Measurements from ENCODE around the gene SNRPA1. TPM values are rescaled to one million over a fixed set of nuclear protein-coding genes. Genes with fewer than 3 reads are reported as not detected.

Gene SNRPA1
- total and polyA plus RNA-seq, 9 of the 15 experiments (the other 6 are each of a cell fraction or from before 2014, with no cell fraction given), result 62.7 to 245 (median 189) TPM

DNA sequence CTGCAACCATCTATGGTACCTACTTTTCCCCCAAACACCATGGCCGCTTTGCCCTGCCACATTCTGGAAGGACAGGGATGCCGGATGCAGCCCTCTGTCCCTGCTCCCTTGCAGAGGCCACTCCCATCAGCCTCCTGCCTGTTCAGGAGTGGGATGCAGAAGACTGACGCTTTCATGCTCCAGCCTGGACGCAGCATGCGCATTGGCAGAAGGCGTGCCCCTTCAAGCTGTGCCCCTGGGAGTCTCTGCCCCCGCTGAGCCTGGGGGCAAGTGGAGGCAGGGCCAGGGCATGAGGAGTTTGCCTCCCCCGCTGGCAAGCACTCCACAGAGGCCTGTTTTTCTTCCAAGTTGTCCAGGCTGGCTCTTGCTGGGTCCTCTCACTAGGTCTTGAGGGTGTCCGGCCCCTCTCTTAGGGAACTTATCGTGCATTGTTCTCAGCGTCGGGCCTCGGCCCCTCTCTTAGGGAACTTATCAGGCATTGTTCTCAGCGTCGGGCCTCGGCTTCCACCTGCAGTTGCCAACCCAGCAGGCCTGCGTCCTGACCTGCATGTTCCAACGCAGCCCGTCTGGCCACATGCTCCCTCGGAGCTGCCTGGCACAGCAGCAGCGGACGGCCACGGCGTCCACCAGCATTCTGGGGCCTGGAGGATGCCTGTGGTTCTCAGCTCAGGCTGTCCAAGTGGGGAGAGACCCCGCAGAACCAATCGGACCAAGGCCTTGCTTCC is 14.6 kb upstream of the SNRPA1 start (continued):
- TF ChIP-seq, protein P1, sequence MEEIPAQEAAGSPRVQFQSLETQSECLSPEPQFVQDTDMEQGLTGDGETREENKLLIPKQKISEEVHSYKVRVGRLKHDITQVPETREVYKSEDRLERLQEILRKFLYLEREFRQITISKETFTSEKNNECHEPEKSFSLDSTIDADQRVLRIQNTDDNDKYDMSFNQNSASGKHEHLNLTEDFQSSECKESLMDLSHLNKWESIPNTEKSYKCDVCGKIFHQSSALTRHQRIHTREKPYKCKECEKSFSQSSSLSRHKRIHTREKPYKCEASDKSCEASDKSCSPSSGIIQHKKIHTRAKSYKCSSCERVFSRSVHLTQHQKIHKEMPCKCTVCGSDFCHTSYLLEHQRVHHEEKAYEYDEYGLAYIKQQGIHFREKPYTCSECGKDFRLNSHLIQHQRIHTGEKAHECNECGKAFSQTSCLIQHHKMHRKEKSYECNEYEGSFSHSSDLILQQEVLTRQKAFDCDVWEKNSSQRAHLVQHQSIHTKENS (CRISPR knock-in tag; IDR thresholded peaks at IDR 0.05), result no peak
- no peak for TF ChIP-seq KAT8 (IDR thresholded peaks at IDR 0.05; ENCODE audit: low read depth)
- TF ChIP-seq, protein P2, sequence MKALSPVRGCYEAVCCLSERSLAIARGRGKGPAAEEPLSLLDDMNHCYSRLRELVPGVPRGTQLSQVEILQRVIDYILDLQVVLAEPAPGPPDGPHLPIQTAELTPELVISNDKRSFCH (CRISPR knock-in tag; IDR thresholded peaks at IDR 0.05), result no peak
- TF ChIP-seq, protein P2 (tag; IDR thresholded peaks at IDR 0.05), result no peak
- TF ChIP-seq, protein P3, sequence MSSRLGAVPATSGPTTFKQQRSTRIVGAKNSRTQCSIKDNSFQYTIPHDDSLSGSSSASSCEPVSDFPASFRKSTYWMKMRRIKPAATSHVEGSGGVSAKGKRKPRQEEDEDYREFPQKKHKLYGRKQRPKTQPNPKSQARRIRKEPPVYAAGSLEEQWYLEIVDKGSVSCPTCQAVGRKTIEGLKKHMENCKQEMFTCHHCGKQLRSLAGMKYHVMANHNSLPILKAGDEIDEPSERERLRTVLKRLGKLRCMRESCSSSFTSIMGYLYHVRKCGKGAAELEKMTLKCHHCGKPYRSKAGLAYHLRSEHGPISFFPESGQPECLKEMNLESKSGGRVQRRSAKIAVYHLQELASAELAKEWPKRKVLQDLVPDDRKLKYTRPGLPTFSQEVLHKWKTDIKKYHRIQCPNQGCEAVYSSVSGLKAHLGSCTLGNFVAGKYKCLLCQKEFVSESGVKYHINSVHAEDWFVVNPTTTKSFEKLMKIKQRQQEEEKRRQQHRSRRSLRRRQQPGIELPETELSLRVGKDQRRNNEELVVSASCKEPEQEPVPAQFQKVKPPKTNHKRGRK (tag; IDR thresholded peaks at IDR 0.05), result no peak

Data from K562 (cell line).